ENCODE measurements around the gene SLC45A2. TPM values are rescaled to one million over a fixed set of nuclear protein-coding genes. Genes with fewer than 3 reads are reported as not detected.

The SLC45A2 gene
- total and polyA plus RNA-seq, 11 donors, result 0.30 TPM; not detected in 10

- intact Hi-C loops (cut with DNase I), result loop anchor here in 3 of 10 donors (5.0 to 10.0 kb wide), 2 partner anchors 536 to 538 kb away; no protein-coding TSS in a partner anchor
- Histone ChIP-seq H3K4me3 (no peak overlapping the region), H3K4me1 (peaks cover 0 to 13% (median under 1%) of the 10 kb centered on the region in 12 donors), H3K27me3 (no peaks in the 10 kb centered on the region), H3K36me3 (no peaks in the 10 kb centered on the region), H3K9me3 (no peaks in the 10 kb centered on the region), H3K27ac (no peak overlapping the region)
- no peak for TF ChIP-seq CTCF (IDR thresholded peaks at IDR 0.05)
- no peak for TF ChIP-seq POLR2A (IDR thresholded peaks at IDR 0.05)
- ATAC-seq (no peak), DNase-seq (no peak)
- 83 to 87% (median 85%) methylated on average over 2 of the region's 2 CpGs for WGBS, 4 donors
These were observed 11.2 kb downstream of the SLC45A2 start for GRCh38 chr5:33973271-33973670.

- TF ChIP-seq POLR2A (IDR thresholded peaks at IDR 0.05), result no peak
- TF ChIP-seq CTCF (IDR thresholded peaks at IDR 0.05), result peak; percentile 52 to 77 (median 62)
- peak; percentile 64 to 81 (median 70) for ATAC-seq
- H3K4me1 ChIP-seq, result peaks cover 0 to 15% (median 0%) of the 10 kb centered on the region in 12 donors
- H3K9me3 ChIP-seq, result no peaks in the 10 kb centered on the region
- intact Hi-C loops (cut with DNase I), result loop anchor here in 9 of 10 donors (2.0 to 10.0 kb wide), 6 partner anchors 495 to 535 kb away; no protein-coding TSS in a partner anchor
- 51 to 62% (median 57%) methylated on average over 10 of the region's 10 CpGs for WGBS, 4 donors
- H3K27ac ChIP-seq, result no peak overlapping the region
- DNase-seq, result peak in 3 of 5 donors; percentile 13 to 19 (median 18)
- H3K27me3 ChIP-seq, result no peaks in the 10 kb centered on the region
- no peaks in the 10 kb centered on the region for H3K36me3 ChIP-seq
- no peak overlapping the region for H3K4me3 ChIP-seq
These were observed 14.7 kb downstream of the SLC45A2 start for GRCh38 chr5:33969572-33970452.

- intact Hi-C loops (cut with DNase I), result loop anchor here in 6 of 10 donors (2.0 to 10.0 kb wide), 4 partner anchors 494 to 534 kb away; no protein-coding TSS in a partner anchor
- Histone ChIP-seq H3K4me1 (peaks cover 0 to 15% (median 0%) of the 10 kb centered on the region in 12 donors), H3K4me3 (no peak overlapping the region), H3K36me3 (no peaks in the 10 kb centered on the region), H3K9me3 (no peaks in the 10 kb centered on the region), H3K27me3 (no peaks in the 10 kb centered on the region), H3K27ac (no peak overlapping the region)
- TF ChIP-seq POLR2A (IDR thresholded peaks at IDR 0.05) (no peak), CTCF (IDR thresholded peaks at IDR 0.05) (no peak)
- peak in 1 of 5 donors; percentile 33 for DNase-seq
- ATAC-seq, result peak in 1 of 4 donors; percentile 34
- WGBS, 4 donors, result 67 to 75% (median 70%) methylated on average over 3 of the region's 3 CpGs
These were observed 16.1 kb downstream of the SLC45A2 start for GRCh38 chr5:33968211-33969005.
